ENCODE measurements around the gene ZNF331.

DNA sequence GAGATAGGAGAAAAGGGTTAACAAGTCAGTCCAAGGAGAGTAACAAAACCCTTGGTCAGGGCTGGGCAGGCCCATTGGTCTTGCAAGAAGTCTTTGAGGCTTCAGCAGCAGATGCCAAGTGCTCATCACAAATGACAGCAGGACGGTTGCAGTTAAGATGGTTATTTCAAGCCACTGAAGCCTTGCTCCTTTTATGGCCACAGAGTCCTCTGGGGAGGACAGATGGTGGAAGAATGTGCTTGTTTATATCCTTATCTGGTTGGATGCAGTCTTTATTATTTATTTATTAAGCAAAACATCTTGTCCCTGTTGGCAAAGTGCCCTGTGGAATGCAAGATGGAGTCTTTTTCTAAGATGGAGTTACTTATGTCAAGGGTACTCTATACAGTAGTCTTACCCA, 19.2 kb upstream of the ZNF331 start:
- TF ChIP-seq, protein P1, sequence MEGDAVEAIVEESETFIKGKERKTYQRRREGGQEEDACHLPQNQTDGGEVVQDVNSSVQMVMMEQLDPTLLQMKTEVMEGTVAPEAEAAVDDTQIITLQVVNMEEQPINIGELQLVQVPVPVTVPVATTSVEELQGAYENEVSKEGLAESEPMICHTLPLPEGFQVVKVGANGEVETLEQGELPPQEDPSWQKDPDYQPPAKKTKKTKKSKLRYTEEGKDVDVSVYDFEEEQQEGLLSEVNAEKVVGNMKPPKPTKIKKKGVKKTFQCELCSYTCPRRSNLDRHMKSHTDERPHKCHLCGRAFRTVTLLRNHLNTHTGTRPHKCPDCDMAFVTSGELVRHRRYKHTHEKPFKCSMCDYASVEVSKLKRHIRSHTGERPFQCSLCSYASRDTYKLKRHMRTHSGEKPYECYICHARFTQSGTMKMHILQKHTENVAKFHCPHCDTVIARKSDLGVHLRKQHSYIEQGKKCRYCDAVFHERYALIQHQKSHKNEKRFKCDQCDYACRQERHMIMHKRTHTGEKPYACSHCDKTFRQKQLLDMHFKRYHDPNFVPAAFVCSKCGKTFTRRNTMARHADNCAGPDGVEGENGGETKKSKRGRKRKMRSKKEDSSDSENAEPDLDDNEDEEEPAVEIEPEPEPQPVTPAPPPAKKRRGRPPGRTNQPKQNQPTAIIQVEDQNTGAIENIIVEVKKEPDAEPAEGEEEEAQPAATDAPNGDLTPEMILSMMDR (IDR thresholded peaks at IDR 0.05), result no peak
- no peak for TF ChIP-seq POLR2A (IDR thresholded peaks at IDR 0.05)

Data from esophagus squamous epithelium (tissue), 4 donors.